Peyer's patch (tissue), 4 donors: ENCODE data around the gene ITGB1BP2. TPM values are rescaled to one million over a fixed set of nuclear protein-coding genes. Genes with fewer than 3 reads are reported as not detected.
"Not testable (repeated sequence)": the region's sequence is repeated elsewhere in the genome, so short reads cannot be mapped to it uniquely, and the experiment has no call there.

ENCODE experiments used
- DNase-seq, 3 donors: peaks; one replicate each; pipeline ENCODE4 v3.0.0-alpha.2; 2017 to 2019
- H3K27ac ChIP-seq, 4 donors: fragments of 200-600 bp; sonication (generic); one replicate each; pipeline ENCODE4 v1.5.1; 2016 to 2019
- H3K27me3 ChIP-seq, 2 donors: fragments of 200-600 bp; sonication (generic); one replicate each; pipeline ENCODE4 v1.5.1; 2019
- H3K36me3 ChIP-seq, 3 donors: fragments of 200-600 bp; sonication (generic); one replicate each; pipeline ENCODE4 v1.5.1; 2016 to 2019
- H3K4me1 ChIP-seq, 4 donors: fragments of 200-600 bp; sonication (generic); one replicate each; pipeline ENCODE4 v1.5.1; 2016 to 2019
- H3K4me3 ChIP-seq, 4 donors: fragments of 200-600 bp; sonication (generic); 1 replicate in 3 of 4; 2 replicates in 1 of 4; pipeline ENCODE4 v1.5.1; 2016 to 2019; ENCODE audit warnings: mild to moderate bottlenecking in 1 of 4
- H3K9me3 ChIP-seq, 4 donors: fragments of 200-600 bp; sonication (generic); one replicate each; pipeline ENCODE4 v1.5.1; 2016 to 2019; ENCODE audit warnings: mild to moderate bottlenecking in 1 of 4
- CTCF ChIP-seq, 6 experiments: fragments of 450-650 bp in 4 of 6; fragments of 200-600 bp in 2 of 6; sonication (generic) in 1 of 6; IDR thresholded peaks; one replicate each; pipeline ENCODE4 v1.5.1; 2017 to 2019; ENCODE audit warnings: antibody characterized with exemption in 6 of 6, mild to moderate bottlenecking in 3 of 6, moderate library complexity in 1 of 6
- POLR2A ChIP-seq, 2 donors: fragments of 450-650 bp; IDR thresholded peaks; one replicate each; pipeline ENCODE4 v1.5.1; 2017; ENCODE audit warnings: antibody characterized with exemption in 2 of 2, mild to moderate bottlenecking in 2 of 2, moderate library complexity in 2 of 2
- total RNA-seq, 4 donors: library from RNA; depleted of rRNA; stranded (reverse); fragments of >200 nt; gene quantifications; one replicate each; pipeline ENCODE4 v1.1.0, GENCODE V29; 2016

ITGB1BP2 gene
- total RNA-seq, 4 donors from 2014 or later = 2.4 to 5.3 (median 3.4) TPM; not detected in 1

- Histone ChIP-seq H3K27me3 (no peaks in the 10 kb centered on the region), H3K27ac (no peak overlapping the region), H3K9me3 (no peaks in the 10 kb centered on the region), H3K36me3 (peaks cover 0 to 4% (median 0%) of the 10 kb centered on the region in 3 donors), H3K4me1 (no peaks in the 10 kb centered on the region), H3K4me3 (peak overlapping the region in 1 of 4 donors; percentile 66)
- DNase-seq = no peak
- TF ChIP-seq POLR2A (IDR thresholded peaks at IDR 0.05) (no peak), CTCF (IDR thresholded peaks at IDR 0.05) (no peak)
These were observed 15.6 kb upstream of the ITGB1BP2 start for GRCh38 chrX:71285929-71286328.

DNA sequence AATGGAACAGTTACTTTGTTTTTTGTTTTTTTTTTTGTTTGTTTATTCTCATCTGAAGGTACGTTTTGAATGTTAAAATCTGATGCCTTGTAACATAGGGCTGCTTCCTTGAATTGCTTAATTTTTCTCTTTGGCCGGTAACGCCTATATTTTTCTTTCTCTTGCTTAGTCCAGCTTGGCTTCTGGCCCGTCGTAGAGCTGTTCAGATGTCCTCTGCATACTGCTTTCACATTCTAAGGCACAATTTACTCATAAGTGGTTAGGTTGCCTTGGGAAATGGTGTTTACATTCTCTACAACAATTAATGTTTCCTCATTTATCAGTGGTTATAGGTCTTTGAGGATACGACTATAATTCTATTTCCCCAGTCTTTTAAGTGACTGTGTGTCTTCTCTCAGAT is 10.2 kb upstream of the ITGB1BP2 start:
- H3K9me3 ChIP-seq = no peaks in the 10 kb centered on the region

DNA sequence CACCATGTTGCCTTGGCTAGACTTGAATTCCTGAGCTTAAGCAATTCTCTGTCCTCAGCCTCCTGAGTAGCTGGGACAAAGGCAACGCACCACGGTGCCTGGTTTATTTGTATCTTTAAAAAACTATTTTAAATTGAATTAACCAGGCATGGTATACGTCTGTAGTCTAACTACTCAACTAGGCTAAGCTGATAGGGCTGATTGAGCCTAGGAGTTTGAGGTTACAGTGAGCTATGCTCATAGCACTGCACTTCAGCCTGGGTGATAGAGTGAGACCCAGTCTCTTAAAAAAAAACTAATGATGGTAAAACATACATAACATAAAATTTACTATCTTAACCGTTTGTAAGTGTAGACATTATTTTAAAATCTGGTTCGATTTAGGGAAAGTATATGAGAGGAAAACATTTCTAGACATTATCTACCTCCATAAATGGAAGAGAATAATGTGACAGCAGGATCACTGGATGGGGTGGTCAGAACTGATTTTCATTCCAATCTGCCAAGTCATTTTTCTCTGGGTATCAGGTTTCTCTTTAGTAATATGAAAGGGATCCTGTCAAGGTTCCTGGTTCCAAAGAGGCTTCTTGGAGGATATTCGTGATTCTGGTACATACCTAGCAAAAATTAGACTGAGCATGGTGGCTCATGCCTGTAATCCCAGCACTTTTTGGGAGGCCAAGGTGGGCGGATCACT is 8.7 kb upstream of the ITGB1BP2 start:
- H3K27me3 ChIP-seq = no peaks in the 10 kb centered on the region
- no peak for DNase-seq
- no peak overlapping the region for H3K4me3 ChIP-seq
- no peaks in the 10 kb centered on the region for H3K4me1 ChIP-seq
- H3K36me3 ChIP-seq = peaks cover 0 to 60% (median 0%) of the 10 kb centered on the region in 3 donors
- TF ChIP-seq CTCF (IDR thresholded peaks at IDR 0.05) (no peak), POLR2A (IDR thresholded peaks at IDR 0.05) (no peak)
- H3K9me3 ChIP-seq = no peaks in the 10 kb centered on the region
- no peak overlapping the region for H3K27ac ChIP-seq

More for the DNA sequence above, 10.2 kb upstream of the ITGB1BP2 start:
- H3K27ac ChIP-seq = no peak overlapping the region
- no peak overlapping the region for H3K4me3 ChIP-seq
- H3K36me3 ChIP-seq = peaks cover 0 to 46% (median 0%) of the 10 kb centered on the region in 3 donors
- TF ChIP-seq POLR2A (IDR thresholded peaks at IDR 0.05) (no peak), CTCF (IDR thresholded peaks at IDR 0.05) (no peak)
- DNase-seq = no peak
- H3K4me1 ChIP-seq = no peaks in the 10 kb centered on the region
- no peaks in the 10 kb centered on the region for H3K27me3 ChIP-seq

- no peak overlapping the region for H3K4me3 ChIP-seq
- no peak for DNase-seq
- H3K4me1 ChIP-seq = no peaks in the 10 kb centered on the region
- H3K27ac ChIP-seq = no peak overlapping the region
- TF ChIP-seq CTCF (IDR thresholded peaks at IDR 0.05) (no peak), POLR2A (IDR thresholded peaks at IDR 0.05) (no peak)
- peaks cover 0 to 71% (median 0%) of the 10 kb centered on the region in 3 donors for H3K36me3 ChIP-seq
- H3K27me3 ChIP-seq = no peaks in the 10 kb centered on the region
- no peaks in the 10 kb centered on the region for H3K9me3 ChIP-seq
These were observed 4.7 kb upstream of the ITGB1BP2 start for GRCh38 chrX:71296806-71297205.

GRCh38 chrX:71298119-71298518 is 3.4 kb upstream of the ITGB1BP2 start:
- Histone ChIP-seq H3K9me3 (no peaks in the 10 kb centered on the region), H3K4me3 (no peak overlapping the region), H3K36me3 (peaks cover 0 to 59% (median 0%) of the 10 kb centered on the region in 3 donors), H3K27ac (no peak overlapping the region), H3K27me3 (no peaks in the 10 kb centered on the region), H3K4me1 (no peaks in the 10 kb centered on the region)
- no peak for DNase-seq
- TF ChIP-seq CTCF (IDR thresholded peaks at IDR 0.05) (no peak), POLR2A (IDR thresholded peaks at IDR 0.05) (no peak)

DNA sequence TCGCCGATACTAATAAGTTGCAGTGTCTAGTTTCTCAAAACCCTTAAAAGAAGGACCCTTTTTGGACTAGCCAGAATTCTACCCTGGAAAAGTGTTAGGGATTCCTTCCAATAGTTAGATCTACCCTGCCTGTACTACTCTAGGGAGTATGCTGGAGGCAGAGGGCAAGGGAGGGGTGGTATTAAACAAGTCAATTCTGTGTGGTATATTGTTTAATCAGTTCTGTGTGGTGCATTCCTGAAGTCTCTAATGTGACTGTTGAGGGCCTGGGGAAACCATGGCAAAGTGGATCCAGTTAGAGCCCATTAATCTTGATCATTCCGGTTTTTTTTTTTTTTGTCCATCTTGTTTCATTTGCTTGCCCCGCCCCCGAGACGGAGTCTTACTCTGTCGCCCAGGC is 1.5 kb upstream of the ITGB1BP2 start:
- not testable (repeated sequence) for H3K27ac ChIP-seq, H3K4me3 ChIP-seq, DNase-seq, H3K4me1 ChIP-seq, H3K27me3 ChIP-seq, H3K9me3 ChIP-seq
- H3K36me3 ChIP-seq = peaks cover 0 to 41% (median 0%) of the 10 kb centered on the region in 3 donors

GRCh38 chrX:71300495-71300894 is 1.1 kb upstream of the ITGB1BP2 start:
- DNase-seq, H3K27ac ChIP-seq, H3K9me3 ChIP-seq, H3K27me3 ChIP-seq, H3K4me3 ChIP-seq, H3K4me1 ChIP-seq: not testable (repeated sequence)
- peaks cover 0 to 41% (median 0%) of the 10 kb centered on the region in 3 donors for H3K36me3 ChIP-seq
